DOHH2 (cell line): ENCODE results near the gene MRPL43.

ENCODE experiments used
- EZH2phosphoT487 ChIP-seq: fragments of 200-600 bp; sonication (generic); IDR thresholded peaks from 2 replicates; pipeline ENCODE4 v1.6.1; 2017; ENCODE audit warnings: borderline replicate concordance, mild to moderate bottlenecking, antibody characterized with exemption, low read length, moderate library complexity, mixed read lengths
- TF ChIP-seq, protein P1 (sequence below): fragments of 200-600 bp; sonication (generic); IDR thresholded peaks from one replicate; pipeline ENCODE4 v1.5.1; 2014; ENCODE audit warnings: antibody characterized with exemption, mild to moderate bottlenecking, low read depth, low read length; ENCODE audit not compliant: poor library complexity, severe bottlenecking

DNA sequence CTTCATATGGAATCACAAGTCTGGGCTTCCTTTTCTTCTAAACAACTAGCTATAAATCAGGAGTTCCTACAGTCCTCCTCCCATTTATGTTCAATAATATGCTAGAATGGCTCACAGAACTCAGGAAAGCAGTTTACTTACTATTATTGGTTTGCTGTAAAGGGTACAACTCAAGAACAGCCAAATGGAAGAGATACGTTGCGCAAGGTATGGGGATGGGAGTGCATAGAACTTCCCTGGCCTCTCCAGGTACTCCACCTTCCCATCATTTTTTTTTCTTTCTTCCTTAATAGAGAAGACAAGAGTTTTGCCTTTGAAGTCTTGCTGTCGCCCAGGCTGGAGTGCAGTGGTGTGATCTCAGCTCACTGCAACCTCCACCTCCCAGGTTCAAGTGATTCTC lies 45.1 kb downstream of the MRPL43 start:
- TF ChIP-seq, protein P1, sequence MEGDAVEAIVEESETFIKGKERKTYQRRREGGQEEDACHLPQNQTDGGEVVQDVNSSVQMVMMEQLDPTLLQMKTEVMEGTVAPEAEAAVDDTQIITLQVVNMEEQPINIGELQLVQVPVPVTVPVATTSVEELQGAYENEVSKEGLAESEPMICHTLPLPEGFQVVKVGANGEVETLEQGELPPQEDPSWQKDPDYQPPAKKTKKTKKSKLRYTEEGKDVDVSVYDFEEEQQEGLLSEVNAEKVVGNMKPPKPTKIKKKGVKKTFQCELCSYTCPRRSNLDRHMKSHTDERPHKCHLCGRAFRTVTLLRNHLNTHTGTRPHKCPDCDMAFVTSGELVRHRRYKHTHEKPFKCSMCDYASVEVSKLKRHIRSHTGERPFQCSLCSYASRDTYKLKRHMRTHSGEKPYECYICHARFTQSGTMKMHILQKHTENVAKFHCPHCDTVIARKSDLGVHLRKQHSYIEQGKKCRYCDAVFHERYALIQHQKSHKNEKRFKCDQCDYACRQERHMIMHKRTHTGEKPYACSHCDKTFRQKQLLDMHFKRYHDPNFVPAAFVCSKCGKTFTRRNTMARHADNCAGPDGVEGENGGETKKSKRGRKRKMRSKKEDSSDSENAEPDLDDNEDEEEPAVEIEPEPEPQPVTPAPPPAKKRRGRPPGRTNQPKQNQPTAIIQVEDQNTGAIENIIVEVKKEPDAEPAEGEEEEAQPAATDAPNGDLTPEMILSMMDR, result no peak
- no peak for TF ChIP-seq EZH2phosphoT487
